Brain microvascular endothelial cell (primary cell): ENCODE data around the gene SLCO4A1.

Experiments used
- DNase-seq: peaks from one replicate; pipeline ENCODE4 v3.0.0-alpha.2; 2020
- H3K27ac ChIP-seq: fragments of 250-450 bp; sonication (Bioruptor Pico); 2 replicates; pipeline ENCODE4 v1.5.1; 2020; ENCODE audit warnings: mild to moderate bottlenecking, moderate library complexity
- H3K27me3 ChIP-seq: fragments of 250-450 bp; sonication (Bioruptor Pico); replicated peaks from 2 replicates; pipeline ENCODE4 v1.5.1; 2020; ENCODE audit warnings: mild to moderate bottlenecking
- H3K36me3 ChIP-seq: fragments of 250-450 bp; sonication (Bioruptor Pico); replicated peaks from 2 replicates; pipeline ENCODE4 v1.5.1; 2020; ENCODE audit warnings: mild to moderate bottlenecking
- H3K4me3 ChIP-seq: 2 replicates; pipeline ENCODE4 v1.5.1; 2011; ENCODE audit warnings: low read depth, mild to moderate bottlenecking, control low read depth, low read length, moderate library complexity
- in situ Hi-C: cut with HindIII; loops from 2 replicates; pipeline ENCODE4 v1.10.0; 2017; ENCODE audit warnings: low sequenced_read_pairs, low pct_ligation_motif_present
- TF ChIP-seq, protein P1 (sequence below): IDR thresholded peaks from 2 replicates; pipeline ENCODE4 v1.5.1; 2011; ENCODE audit warnings: low read depth, mild to moderate bottlenecking, moderate library complexity, low read length, control low read depth, inconsistent platforms; ENCODE audit errors: missing control alignments

The SLCO4A1 gene

DNA sequence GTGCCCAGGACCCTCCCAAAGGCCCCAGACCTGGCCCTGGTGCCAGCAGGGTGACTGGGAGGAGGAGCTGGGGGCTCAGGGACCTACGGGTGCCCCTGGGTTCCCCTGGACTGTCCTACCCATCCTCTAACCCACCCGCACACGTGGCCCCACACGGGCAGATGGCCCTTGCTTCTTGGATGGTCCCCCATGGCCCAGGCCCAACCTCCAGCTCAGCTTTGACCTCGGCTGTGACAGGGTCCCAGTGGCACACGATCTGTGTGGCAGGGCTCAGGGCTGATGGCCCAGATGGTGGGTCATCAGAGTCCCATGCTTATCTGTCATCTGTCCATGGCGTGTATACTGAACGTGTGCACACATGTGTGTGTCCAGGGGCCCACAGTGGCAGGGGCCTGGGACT is 70.3 kb downstream of the SLCO4A1 start:
- no peak overlapping the region for H3K4me3 ChIP-seq
- in situ Hi-C loops = no loop called here
- H3K27ac ChIP-seq = no peak overlapping the region
- DNase-seq = no peak
- no peaks in the 10 kb centered on the region for H3K36me3 ChIP-seq
- peaks cover 31% of the 10 kb centered on the region for H3K27me3 ChIP-seq
- TF ChIP-seq, protein P1, sequence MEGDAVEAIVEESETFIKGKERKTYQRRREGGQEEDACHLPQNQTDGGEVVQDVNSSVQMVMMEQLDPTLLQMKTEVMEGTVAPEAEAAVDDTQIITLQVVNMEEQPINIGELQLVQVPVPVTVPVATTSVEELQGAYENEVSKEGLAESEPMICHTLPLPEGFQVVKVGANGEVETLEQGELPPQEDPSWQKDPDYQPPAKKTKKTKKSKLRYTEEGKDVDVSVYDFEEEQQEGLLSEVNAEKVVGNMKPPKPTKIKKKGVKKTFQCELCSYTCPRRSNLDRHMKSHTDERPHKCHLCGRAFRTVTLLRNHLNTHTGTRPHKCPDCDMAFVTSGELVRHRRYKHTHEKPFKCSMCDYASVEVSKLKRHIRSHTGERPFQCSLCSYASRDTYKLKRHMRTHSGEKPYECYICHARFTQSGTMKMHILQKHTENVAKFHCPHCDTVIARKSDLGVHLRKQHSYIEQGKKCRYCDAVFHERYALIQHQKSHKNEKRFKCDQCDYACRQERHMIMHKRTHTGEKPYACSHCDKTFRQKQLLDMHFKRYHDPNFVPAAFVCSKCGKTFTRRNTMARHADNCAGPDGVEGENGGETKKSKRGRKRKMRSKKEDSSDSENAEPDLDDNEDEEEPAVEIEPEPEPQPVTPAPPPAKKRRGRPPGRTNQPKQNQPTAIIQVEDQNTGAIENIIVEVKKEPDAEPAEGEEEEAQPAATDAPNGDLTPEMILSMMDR = no peak

DNA sequence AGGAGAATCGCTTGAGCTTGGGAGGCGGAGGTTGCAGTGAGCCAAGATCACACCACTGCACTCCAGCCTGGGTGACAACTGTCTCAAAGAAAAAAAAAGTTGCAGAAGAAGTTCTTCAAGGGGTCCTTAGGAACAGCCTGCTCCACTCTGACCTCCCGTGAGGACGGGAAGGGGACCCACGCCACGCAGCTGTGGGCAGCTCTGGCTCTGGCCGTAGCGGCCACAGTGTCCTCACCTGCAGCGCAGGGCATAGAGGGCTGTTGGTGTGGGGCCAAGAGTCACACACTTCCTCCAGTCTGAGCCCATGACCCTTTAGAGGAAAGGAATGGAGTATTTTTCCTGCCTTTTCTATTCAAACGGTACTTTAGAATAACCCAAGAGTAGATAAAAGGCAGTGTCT is 71.7 kb downstream of the SLCO4A1 start:
- Histone ChIP-seq H3K36me3 (no peaks in the 10 kb centered on the region), H3K4me3 (no peak overlapping the region), H3K27me3 (peaks cover 20% of the 10 kb centered on the region), H3K27ac (no peak overlapping the region)
- DNase-seq = no peak
- in situ Hi-C loops = no loop called here
- TF ChIP-seq, protein P1 = no peak

DNA sequence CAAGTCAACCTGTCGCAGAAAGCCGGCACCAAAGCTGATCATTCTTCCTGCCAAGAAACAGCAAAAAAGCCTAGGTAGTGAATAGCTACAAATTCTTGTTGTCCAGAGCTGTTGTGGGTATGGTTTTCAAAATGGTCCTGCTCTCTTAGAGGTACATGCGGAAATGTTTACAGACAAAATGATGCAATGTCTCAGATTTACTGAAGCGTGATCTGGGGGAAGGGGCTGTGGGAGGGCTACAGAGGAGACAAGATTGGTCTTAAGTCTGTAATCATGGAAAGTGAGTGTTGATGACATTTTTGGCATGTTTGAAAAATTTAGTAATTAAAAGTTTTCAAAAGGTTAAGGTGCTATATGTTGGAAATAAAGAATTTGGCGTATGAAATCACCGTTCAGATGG is 72.5 kb downstream of the SLCO4A1 start:
- peaks cover 12% of the 10 kb centered on the region for H3K27me3 ChIP-seq
- no peak overlapping the region for H3K27ac ChIP-seq
- no peak overlapping the region for H3K4me3 ChIP-seq
- no peak for DNase-seq
- TF ChIP-seq, protein P1 = no peak
- no peaks in the 10 kb centered on the region for H3K36me3 ChIP-seq
- in situ Hi-C loops = no loop called here

DNA sequence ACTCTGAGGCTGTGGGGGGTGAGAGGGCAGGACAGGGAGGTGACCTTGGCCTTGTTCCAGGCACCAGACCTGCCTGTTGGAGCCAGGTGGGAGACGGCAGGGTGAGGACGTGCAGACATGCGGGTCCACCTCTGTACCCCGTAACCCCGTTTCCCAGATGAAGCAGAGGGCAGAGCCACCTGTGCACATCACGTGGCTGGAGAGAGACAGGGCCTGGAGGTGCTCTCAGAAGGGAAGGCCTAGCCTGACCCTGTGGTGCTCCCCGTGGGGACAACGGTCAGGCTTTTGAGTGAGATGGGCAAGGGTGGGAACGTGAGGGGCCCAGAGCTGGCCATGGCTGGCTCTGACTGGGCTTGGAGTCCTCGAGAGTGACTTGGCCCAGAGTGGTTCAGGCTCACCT is 72.9 kb downstream of the SLCO4A1 start:
- no peak for DNase-seq
- H3K27me3 ChIP-seq = peaks cover 8% of the 10 kb centered on the region
- in situ Hi-C loops = no loop called here
- no peak overlapping the region for H3K4me3 ChIP-seq
- no peak overlapping the region for H3K27ac ChIP-seq
- TF ChIP-seq, protein P1 = no peak
- no peaks in the 10 kb centered on the region for H3K36me3 ChIP-seq

DNA sequence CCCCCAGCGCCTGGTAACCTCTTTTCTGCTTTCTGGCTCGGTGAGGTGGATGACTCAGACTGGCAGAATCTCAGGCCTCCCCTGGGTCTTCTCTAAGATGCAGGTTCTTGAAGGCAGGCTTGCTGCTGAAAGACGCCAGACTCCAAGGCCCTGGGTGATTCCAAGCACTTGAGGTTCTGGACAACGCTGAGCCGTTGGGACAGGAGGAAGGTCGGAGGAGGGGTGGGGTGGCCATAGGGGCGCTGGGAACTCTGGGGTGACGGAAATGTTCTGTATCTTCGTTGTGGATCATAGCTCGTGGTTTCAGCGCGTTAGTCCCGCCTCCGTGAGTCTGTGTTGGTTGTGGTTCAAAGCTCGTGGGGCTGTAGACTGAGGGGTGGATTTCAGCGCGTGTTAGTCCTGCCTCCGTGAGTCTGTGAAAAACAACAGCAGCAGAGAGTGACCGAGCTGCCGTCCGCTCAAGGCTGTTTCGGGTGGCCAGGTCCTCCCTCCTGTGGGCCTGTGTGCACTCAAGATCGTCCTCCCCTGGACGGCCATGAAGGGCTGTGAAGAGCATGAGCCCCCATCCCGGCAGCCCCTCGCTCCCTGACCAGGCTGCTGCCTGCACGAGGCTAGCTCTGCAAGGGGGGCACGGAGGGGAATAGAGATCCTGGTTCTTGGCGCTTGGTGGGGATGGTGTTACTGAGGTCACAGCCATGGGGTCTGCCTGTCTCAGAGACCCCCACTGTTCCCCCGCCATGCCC is 74.1 kb downstream of the SLCO4A1 start:
- in situ Hi-C loops = no loop called here
- no peaks in the 10 kb centered on the region for H3K27me3 ChIP-seq
- no peak overlapping the region for H3K27ac ChIP-seq
- H3K4me3 ChIP-seq = no peak overlapping the region
- DNase-seq = no peak
- TF ChIP-seq, protein P1 = no peak
- no peaks in the 10 kb centered on the region for H3K36me3 ChIP-seq

DNA sequence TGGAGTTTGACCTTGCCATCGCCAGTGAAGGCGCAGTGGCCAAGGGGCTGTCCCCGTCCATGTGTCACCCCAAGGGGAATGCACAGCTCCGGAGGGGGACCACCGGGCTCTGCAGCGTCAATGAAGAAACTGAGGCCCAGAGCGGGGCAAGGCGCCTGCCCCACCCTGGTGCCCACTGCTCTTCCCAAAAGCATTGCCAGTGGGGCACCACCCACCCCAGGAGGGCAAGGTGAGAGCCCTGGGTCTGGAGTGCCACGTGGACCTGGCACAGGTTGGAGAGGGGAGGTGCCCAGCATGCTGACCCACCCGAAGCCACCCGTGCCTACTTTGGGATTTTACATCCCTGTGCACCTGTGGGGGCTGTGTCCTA is 74.6 kb downstream of the SLCO4A1 start:
- TF ChIP-seq, protein P1 = no peak
- no peaks in the 10 kb centered on the region for H3K36me3 ChIP-seq
- H3K27ac ChIP-seq = no peak overlapping the region
- DNase-seq = no peak
- no peaks in the 10 kb centered on the region for H3K27me3 ChIP-seq
- H3K4me3 ChIP-seq = no peak overlapping the region
- in situ Hi-C loops = no loop called here
